ENCODE results near the gene KCNB1. TPM values are rescaled to one million over a fixed set of nuclear protein-coding genes. Genes with fewer than 3 reads are reported as not detected.

Gene KCNB1
- total and polyA plus RNA-seq, 2 donors (not counting 1 experiment from before 2014, with no cell fraction given) = 0.12 TPM; not detected in 1

DNA sequence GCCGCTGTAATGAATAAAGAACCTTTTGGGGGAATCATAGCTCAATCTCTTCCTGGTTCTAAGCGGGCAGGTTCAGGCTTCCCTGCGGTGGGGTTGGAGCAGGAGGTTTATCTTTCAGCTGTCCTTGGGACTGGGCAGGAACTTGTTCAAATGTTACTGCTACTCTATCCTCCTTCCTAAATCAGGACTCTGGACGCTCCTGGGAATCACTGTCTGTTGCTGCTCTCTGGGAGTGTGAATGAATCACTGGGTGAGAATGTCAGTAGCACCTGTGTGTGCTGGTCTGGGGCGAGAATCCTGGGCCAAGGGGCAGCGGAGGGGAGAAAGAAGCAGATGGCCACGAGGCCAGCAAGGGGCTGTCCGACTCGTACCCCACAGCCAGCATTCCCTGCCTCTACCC, 139.2 kb downstream of the KCNB1 start:
- no peaks in the 10 kb centered on the region for H3K36me3 ChIP-seq (replicated peaks in 1 of 2; ENCODE audit: control extremely low read depth in 1 of 2, control insufficient read depth in 1 of 2, extremely low read depth in 1 of 2, insufficient read depth in 2 of 2, low read length in 1 of 2)
- ATAC-seq (ENCODE audit: low read depth) (no peak), DNase-seq (no peak)
- H3K4me1 Mint-ChIP-seq = no peaks in the 10 kb centered on the region
- no peaks in the 10 kb centered on the region for H3K4me1 ChIP-seq (ENCODE audit: control insufficient read depth in 2 of 2, insufficient read depth in 2 of 2, low read length in 2 of 2)
- intact Hi-C loops (cut with micrococcal nuclease) = no loop called here
- no peak overlapping the region for H3K27ac Mint-ChIP-seq
- no peak overlapping the region for H3K4me3 ChIP-seq (ENCODE audit: control extremely low read depth in 1 of 5, extremely low read depth in 1 of 5, insufficient read depth in 1 of 5, low read depth in 2 of 5, low read length in 4 of 5)
- POLR2A ChIA-PET = no interaction called here
- peaks cover 17% of the 10 kb centered on the region for H3K27me3 Mint-ChIP-seq
- no peak overlapping the region for H3K9ac ChIP-seq (ENCODE audit: low read length)
- H3K27ac ChIP-seq (ENCODE audit: low read length in 2 of 2) = no peak overlapping the region
- H3K9me3 ChIP-seq (ENCODE audit: control extremely low read depth in 1 of 3, control insufficient read depth in 2 of 3, insufficient read depth in 1 of 3, low read length in 2 of 3) = no peaks in the 10 kb centered on the region
- CTCF ChIA-PET = interaction anchor here (0.7 to 1.1 kb wide), 2 partner anchors 8 to 23 kb away, joined by 3 to 5 read pairs; no protein-coding TSS in a partner anchor
- WGBS (ENCODE audit: insufficient coverage) = 86% methylated on average over 6 of the region's 9 CpGs
- no peaks in the 10 kb centered on the region for H3K9me3 Mint-ChIP-seq (ENCODE audit: insufficient read depth)
- peaks cover 0 to 4% (median 1%) of the 10 kb centered on the region in 4 experiments for H3K27me3 ChIP-seq (replicated peaks in 1 of 4; ENCODE audit: control extremely low read depth in 1 of 4, control insufficient read depth in 3 of 4, insufficient read depth in 4 of 4, low read length in 3 of 4)
- H3K4me3 Mint-ChIP-seq = no peak overlapping the region
- H3K4me2 ChIP-seq (replicated peaks; ENCODE audit: low read depth, low read length, poor library complexity, severe bottlenecking) = no peak overlapping the region
- no peaks in the 10 kb centered on the region for H3K79me2 ChIP-seq (ENCODE audit: control insufficient read depth, insufficient read depth, low read length)
- TF ChIP-seq, protein P1, sequence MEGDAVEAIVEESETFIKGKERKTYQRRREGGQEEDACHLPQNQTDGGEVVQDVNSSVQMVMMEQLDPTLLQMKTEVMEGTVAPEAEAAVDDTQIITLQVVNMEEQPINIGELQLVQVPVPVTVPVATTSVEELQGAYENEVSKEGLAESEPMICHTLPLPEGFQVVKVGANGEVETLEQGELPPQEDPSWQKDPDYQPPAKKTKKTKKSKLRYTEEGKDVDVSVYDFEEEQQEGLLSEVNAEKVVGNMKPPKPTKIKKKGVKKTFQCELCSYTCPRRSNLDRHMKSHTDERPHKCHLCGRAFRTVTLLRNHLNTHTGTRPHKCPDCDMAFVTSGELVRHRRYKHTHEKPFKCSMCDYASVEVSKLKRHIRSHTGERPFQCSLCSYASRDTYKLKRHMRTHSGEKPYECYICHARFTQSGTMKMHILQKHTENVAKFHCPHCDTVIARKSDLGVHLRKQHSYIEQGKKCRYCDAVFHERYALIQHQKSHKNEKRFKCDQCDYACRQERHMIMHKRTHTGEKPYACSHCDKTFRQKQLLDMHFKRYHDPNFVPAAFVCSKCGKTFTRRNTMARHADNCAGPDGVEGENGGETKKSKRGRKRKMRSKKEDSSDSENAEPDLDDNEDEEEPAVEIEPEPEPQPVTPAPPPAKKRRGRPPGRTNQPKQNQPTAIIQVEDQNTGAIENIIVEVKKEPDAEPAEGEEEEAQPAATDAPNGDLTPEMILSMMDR (IDR thresholded peaks at IDR 0.05) = no peak
- TF ChIP-seq EZH2 (IDR thresholded peaks at IDR 0.05; ENCODE audit: borderline replicate concordance, insufficient read depth, low read depth, low read length, poor library complexity, severe bottlenecking) = no peak
- no peak overlapping the region for H2AFZ ChIP-seq (ENCODE audit: insufficient read depth, low read depth, low read length, poor library complexity, severe bottlenecking)
- H4K20me1 ChIP-seq (ENCODE audit: control insufficient read depth, insufficient read depth, low read length, poor library complexity, severe bottlenecking) = no peaks in the 10 kb centered on the region

DNA sequence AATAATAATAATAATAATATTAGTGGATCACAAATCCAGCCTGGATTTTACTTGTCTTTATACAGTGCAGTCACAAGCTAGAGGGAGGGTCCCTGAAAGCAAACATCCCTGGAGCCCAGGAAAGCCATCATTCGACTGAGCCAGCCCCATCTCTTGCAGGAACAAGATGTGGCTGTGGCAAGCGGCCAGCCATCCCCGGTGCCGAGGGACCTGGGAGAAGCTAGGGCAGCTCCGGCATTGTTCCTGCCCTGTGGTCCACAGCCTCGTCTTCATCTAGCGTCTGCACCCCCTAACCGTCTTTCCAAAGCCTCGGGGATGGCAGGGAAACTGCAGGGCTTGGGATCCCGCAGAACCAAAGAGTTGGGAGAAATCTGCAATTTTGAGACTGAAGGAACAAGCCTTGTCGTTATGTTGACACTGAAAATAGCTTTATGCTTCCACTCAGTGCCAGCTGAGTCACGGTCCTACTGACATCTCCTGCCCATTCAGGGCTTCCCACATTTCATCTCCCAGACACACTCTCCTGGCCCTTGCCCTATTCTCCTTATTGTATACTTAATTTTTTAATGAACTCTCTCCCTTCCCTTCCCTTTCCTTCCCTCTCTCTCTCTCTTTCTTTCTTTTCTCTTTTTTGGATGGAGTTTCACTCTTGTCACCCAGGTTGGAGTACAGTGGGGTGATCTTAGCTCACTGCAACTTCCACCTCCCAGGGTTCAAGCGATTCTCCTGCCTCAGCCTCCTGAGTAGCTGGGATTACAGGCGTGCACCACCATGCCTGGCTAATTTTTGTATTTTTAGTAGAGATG, 142.1 kb downstream of the KCNB1 start:
- no peak overlapping the region for H3K9ac ChIP-seq (ENCODE audit: low read length)
- POLR2A ChIA-PET = no interaction called here
- no peak overlapping the region for H3K4me3 Mint-ChIP-seq
- CTCF ChIA-PET = interaction anchor here (1.4 kb wide), 1 partner anchor 10 kb away, joined by 3 read pairs; no protein-coding TSS in a partner anchor
- no peaks in the 10 kb centered on the region for H3K4me1 Mint-ChIP-seq
- no peaks in the 10 kb centered on the region for H4K20me1 ChIP-seq (ENCODE audit: control insufficient read depth, insufficient read depth, low read length, poor library complexity, severe bottlenecking)
- no peaks in the 10 kb centered on the region for H3K36me3 ChIP-seq (replicated peaks in 1 of 2; ENCODE audit: control extremely low read depth in 1 of 2, control insufficient read depth in 1 of 2, extremely low read depth in 1 of 2, insufficient read depth in 2 of 2, low read length in 1 of 2)
- H3K9me3 ChIP-seq (ENCODE audit: control extremely low read depth in 1 of 3, control insufficient read depth in 2 of 3, insufficient read depth in 1 of 3, low read length in 2 of 3) = no peaks in the 10 kb centered on the region
- no peak overlapping the region for H3K4me3 ChIP-seq (ENCODE audit: control extremely low read depth in 1 of 5, extremely low read depth in 1 of 5, insufficient read depth in 1 of 5, low read depth in 2 of 5, low read length in 4 of 5)
- H2AFZ ChIP-seq (ENCODE audit: insufficient read depth, low read depth, low read length, poor library complexity, severe bottlenecking) = no peak overlapping the region
- H3K27ac Mint-ChIP-seq = no peak overlapping the region
- H3K27ac ChIP-seq (ENCODE audit: low read length in 2 of 2) = no peak overlapping the region
- intact Hi-C loops (cut with micrococcal nuclease) = no loop called here
- H3K27me3 ChIP-seq (replicated peaks in 1 of 4; ENCODE audit: control extremely low read depth in 1 of 4, control insufficient read depth in 3 of 4, insufficient read depth in 4 of 4, low read length in 3 of 4) = peaks cover 0 to 5% (median 2%) of the 10 kb centered on the region in 4 experiments
- H3K79me2 ChIP-seq (ENCODE audit: control insufficient read depth, insufficient read depth, low read length) = no peaks in the 10 kb centered on the region
- no peak overlapping the region for H3K4me2 ChIP-seq (replicated peaks; ENCODE audit: low read depth, low read length, poor library complexity, severe bottlenecking)
- no peaks in the 10 kb centered on the region for H3K9me3 Mint-ChIP-seq (ENCODE audit: insufficient read depth)
- DNase-seq (no peak), ATAC-seq (ENCODE audit: low read depth) (no peak)
- peaks cover 21% of the 10 kb centered on the region for H3K27me3 Mint-ChIP-seq
- WGBS (ENCODE audit: insufficient coverage) = 83% methylated on average over 11 of the region's 14 CpGs
- TF ChIP-seq EZH2 (IDR thresholded peaks at IDR 0.05; ENCODE audit: borderline replicate concordance, insufficient read depth, low read depth, low read length, poor library complexity, severe bottlenecking) = no peak
- no peaks in the 10 kb centered on the region for H3K4me1 ChIP-seq (ENCODE audit: control insufficient read depth in 2 of 2, insufficient read depth in 2 of 2, low read length in 2 of 2)

Data from B cell (primary cell).